Measurements from ENCODE around the gene PAPPA2.
"Not testable (repeated sequence)": the region's sequence is repeated elsewhere in the genome, so short reads cannot be mapped to it uniquely, and the experiment has no call there.

The PAPPA2 gene

GRCh38 chr1:176604461-176604860 lies 141.5 kb downstream of the PAPPA2 start:
- no peak for DNase-seq (ENCODE audit: low spot score)

- no peak for DNase-seq (ENCODE audit: low spot score)
Observed at GRCh38 chr1:176605176-176605575, 142.2 kb downstream of the PAPPA2 start.

GRCh38 chr1:176609556-176610408 lies 146.8 kb downstream of the PAPPA2 start:
- no peak for DNase-seq (ENCODE audit: low spot score)

- DNase-seq (ENCODE audit: low spot score): no peak
Observed at GRCh38 chr1:176612791-176613190, 149.8 kb downstream of the PAPPA2 start.

GRCh38 chr1:176617881-176618280 lies 154.9 kb downstream of the PAPPA2 start:
- DNase-seq (ENCODE audit: low spot score): no peak

- no peak for DNase-seq (ENCODE audit: low spot score)
Observed at GRCh38 chr1:176619261-176619660, 156.3 kb downstream of the PAPPA2 start.

- no peak for DNase-seq (ENCODE audit: low spot score)
Observed at GRCh38 chr1:176625365-176625764, 162.4 kb downstream of the PAPPA2 start.

GRCh38 chr1:176626572-176627061 lies 163.6 kb downstream of the PAPPA2 start:
- DNase-seq (ENCODE audit: low spot score): no peak

GRCh38 chr1:176628775-176629174 lies 165.8 kb downstream of the PAPPA2 start:
- DNase-seq (ENCODE audit: low spot score): no peak

- DNase-seq (ENCODE audit: low spot score): not testable (repeated sequence)
Observed at GRCh38 chr1:176634733-176635132, 171.8 kb downstream of the PAPPA2 start.

GRCh38 chr1:176638713-176639526 lies 175.9 kb downstream of the PAPPA2 start:
- no peak for DNase-seq (ENCODE audit: low spot score)

- no peak for DNase-seq (ENCODE audit: low spot score)
Observed at GRCh38 chr1:176643536-176643935, 180.6 kb downstream of the PAPPA2 start.

- DNase-seq (ENCODE audit: low spot score): no peak
Observed at GRCh38 chr1:176648556-176648955, 185.6 kb downstream of the PAPPA2 start.

GRCh38 chr1:176656257-176656995 lies 193.5 kb downstream of the PAPPA2 start:
- DNase-seq (ENCODE audit: low spot score): no peak

GRCh38 chr1:176669782-176670181 lies 206.8 kb downstream of the PAPPA2 start:
- DNase-seq (ENCODE audit: low spot score): no peak

- no peak for DNase-seq (ENCODE audit: low spot score)
Observed at GRCh38 chr1:176670853-176671252, 207.9 kb downstream of the PAPPA2 start.

GRCh38 chr1:176682830-176683535 lies 220.0 kb downstream of the PAPPA2 start:
- DNase-seq (ENCODE audit: low spot score): no peak

- DNase-seq (ENCODE audit: low spot score): peak; percentile 34
Observed at GRCh38 chr1:176691251-176692228, 228.6 kb downstream of the PAPPA2 start.

- no peak for DNase-seq (ENCODE audit: low spot score)
Observed at GRCh38 chr1:176692431-176692830, 229.5 kb downstream of the PAPPA2 start.

- DNase-seq (ENCODE audit: low spot score): no peak
Observed at GRCh38 chr1:176692988-176693696, 230.2 kb downstream of the PAPPA2 start.

Measured in activated CD4-positive, alpha-beta T cell treated with anti-CD3 and anti-CD28 coated beads, Interleukin-2, Interleukin-4, amounts not matched to agents 100 ng/mL and 50 ng/mL, durations not matched to agents 16 hours and 8 hours (primary cell).